ENCODE measurements around the gene RASGRF2.
"Not testable (repeated sequence)": the region's sequence is repeated elsewhere in the genome, so short reads cannot be mapped to it uniquely, and the experiment has no call there.

The RASGRF2 gene

GRCh38 chr5:80985600-80986228, 25.6 kb downstream of the RASGRF2 start:
- DNase-seq: no peak

GRCh38 chr5:80986382-80986781, 26.2 kb downstream of the RASGRF2 start:
- no peak for DNase-seq

- DNase-seq: no peak
Observed at GRCh38 chr5:80987078-80987766, 27.1 kb downstream of the RASGRF2 start.

- DNase-seq: no peak
Observed at GRCh38 chr5:80988419-80988935, 28.3 kb downstream of the RASGRF2 start.

GRCh38 chr5:80989883-80990282, 29.7 kb downstream of the RASGRF2 start:
- no peak for DNase-seq

GRCh38 chr5:80990527-80990926, 30.4 kb downstream of the RASGRF2 start:
- DNase-seq: no peak

- DNase-seq: no peak
Observed at GRCh38 chr5:80990971-80991370, 30.8 kb downstream of the RASGRF2 start.

- DNase-seq: no peak
Observed at GRCh38 chr5:80995908-80996307, 35.7 kb downstream of the RASGRF2 start.

- DNase-seq: no peak
Observed at GRCh38 chr5:80998590-80998979, 38.4 kb downstream of the RASGRF2 start.

- DNase-seq: no peak
Observed at GRCh38 chr5:81003811-81004386, 43.7 kb downstream of the RASGRF2 start.

- DNase-seq: no peak
Observed at GRCh38 chr5:81005708-81006107, 45.5 kb downstream of the RASGRF2 start.

GRCh38 chr5:81006231-81006630, 46.1 kb downstream of the RASGRF2 start:
- no peak for DNase-seq

GRCh38 chr5:81006947-81007636, 46.9 kb downstream of the RASGRF2 start:
- no peak for DNase-seq

GRCh38 chr5:81007637-81008027, 47.5 kb downstream of the RASGRF2 start:
- DNase-seq: no peak

- no peak for DNase-seq
Observed at GRCh38 chr5:81010336-81011169, 50.4 kb downstream of the RASGRF2 start.

GRCh38 chr5:81014348-81014747, 54.2 kb downstream of the RASGRF2 start:
- DNase-seq: no peak

- DNase-seq: no peak
Observed at GRCh38 chr5:81016116-81016515, 56.0 kb downstream of the RASGRF2 start.

GRCh38 chr5:81017320-81017719, 57.2 kb downstream of the RASGRF2 start:
- no peak for DNase-seq

GRCh38 chr5:81018608-81019007, 58.4 kb downstream of the RASGRF2 start:
- DNase-seq: not testable (repeated sequence)

- no peak for DNase-seq
Observed at GRCh38 chr5:81019748-81020147, 59.6 kb downstream of the RASGRF2 start.

- no peak for DNase-seq
Observed at GRCh38 chr5:81020478-81021167, 60.5 kb downstream of the RASGRF2 start.

GRCh38 chr5:81021486-81021885, 61.3 kb downstream of the RASGRF2 start:
- DNase-seq: no peak
